A549 treated with GW870086 at 1 μM for 4 hours (cell line): ENCODE measurements around the gene OVCH2. TPM values are rescaled to one million over a fixed set of nuclear protein-coding genes. Genes with fewer than 3 reads are reported as not detected.

Experiments used
- total RNA-seq: library from RNA; stranded (reverse); fragments of 200-300 nt; extraction: Qiagen RNA extraction; gene quantifications from 5 replicates; pipeline ENCODE4 v1.2.3, GENCODE V29; 2022; ENCODE audit warnings: low read depth

OVCH2 gene, protein sequence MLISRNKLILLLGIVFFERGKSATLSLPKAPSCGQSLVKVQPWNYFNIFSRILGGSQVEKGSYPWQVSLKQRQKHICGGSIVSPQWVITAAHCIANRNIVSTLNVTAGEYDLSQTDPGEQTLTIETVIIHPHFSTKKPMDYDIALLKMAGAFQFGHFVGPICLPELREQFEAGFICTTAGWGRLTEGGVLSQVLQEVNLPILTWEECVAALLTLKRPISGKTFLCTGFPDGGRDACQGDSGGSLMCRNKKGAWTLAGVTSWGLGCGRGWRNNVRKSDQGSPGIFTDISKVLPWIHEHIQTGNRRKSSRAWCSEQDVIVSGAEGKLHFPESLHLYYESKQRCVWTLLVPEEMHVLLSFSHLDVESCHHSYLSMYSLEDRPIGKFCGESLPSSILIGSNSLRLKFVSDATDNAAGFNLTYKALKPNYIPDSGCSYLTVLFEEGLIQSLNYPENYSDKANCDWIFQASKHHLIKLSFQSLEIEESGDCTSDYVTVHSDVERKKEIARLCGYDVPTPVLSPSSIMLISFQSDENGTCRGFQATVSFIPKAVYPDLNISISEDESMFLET
- total RNA-seq, result not detected in 5 replicates

GRCh38 chr11:7706377-7706776 is at the start of gene OVCH2:
Gene OVCH2, minus strand, starts transcription at chr11:7706477. Its CDS starts 83 bp downstream, at chr11:7706394.

GRCh38 chr11:7672960-7673723 is 33.1 kb downstream of the OVCH2 start, which contains the start of gene CYB5R2:
Gene CYB5R2, minus strand, starts transcription at chr11:7673500. Its CDS starts 675 bp downstream, at chr11:7672825.

Other genes with a start within 250 kb of the OVCH2 start
- gene OLFML1, start 221.0 kb downstream of the OVCH2 start, total RNA-seq, result not detected in 5 replicates
- gene PPFIBP2, start 192.5 kb downstream of the OVCH2 start, total RNA-seq, result 11.3 to 15.5 TPM (median 13.5 TPM) in 5 replicates
- gene CYB5R2, start 33.0 kb downstream of the OVCH2 start, total RNA-seq, result 4.0 to 6.8 TPM (median 4.4 TPM) in 5 replicates
- not detected in 5 replicates for gene OR5P2, start 90.5 kb upstream of the OVCH2 start, total RNA-seq
- gene OR5P3, start 124.4 kb upstream of the OVCH2 start, total RNA-seq, result not detected in 5 replicates
- not detected in 5 replicates for gene OR10A6, start 224.8 kb upstream of the OVCH2 start, total RNA-seq
- gene OR10A3, start 235.2 kb upstream of the OVCH2 start, total RNA-seq, result not detected in 5 replicates